Endodermal cell (in vitro differentiated cells): ENCODE results near the gene OTP. TPM values are rescaled to one million over a fixed set of nuclear protein-coding genes. Genes with fewer than 3 reads are reported as not detected.

Source experiments
- DNase-seq: peaks from one replicate; pipeline ENCODE4 v3.0.0-alpha.2; 2017
- H3K27ac ChIP-seq: 2 replicates; pipeline ENCODE4 v1.5.1; 2013; ENCODE audit warnings: mild to moderate bottlenecking, low read depth, low read length, moderate library complexity
- H3K27me3 ChIP-seq: 2 replicates; pipeline ENCODE4 v1.6.1; 2013; ENCODE audit warnings: mild to moderate bottlenecking, low read length, moderate library complexity; ENCODE audit not compliant: insufficient read depth, control insufficient read depth, poor library complexity, severe bottlenecking
- H3K36me3 ChIP-seq: 2 replicates; pipeline ENCODE4 v1.7.0; 2013; ENCODE audit warnings: mild to moderate bottlenecking, low read length, moderate library complexity; ENCODE audit not compliant: control insufficient read depth, insufficient read depth
- H3K4me1 ChIP-seq: one replicate; pipeline ENCODE4 v1.7.0; 2013; ENCODE audit warnings: low read length; ENCODE audit not compliant: control insufficient read depth, insufficient read depth
- H3K4me3 ChIP-seq: 2 replicates; pipeline ENCODE4 v1.5.1; 2013; ENCODE audit warnings: mild to moderate bottlenecking, low read length, moderate library complexity
- H3K9ac ChIP-seq: 2 replicates; pipeline ENCODE4 v1.6.1; 2013; ENCODE audit warnings: mild to moderate bottlenecking, low read length, moderate library complexity; ENCODE audit not compliant: poor library complexity, severe bottlenecking; ENCODE audit errors: extremely low read depth
- H3K9me3 ChIP-seq: 2 replicates; pipeline ENCODE4 v1.6.1; 2013; ENCODE audit warnings: mild to moderate bottlenecking, low read length, moderate library complexity; ENCODE audit not compliant: control insufficient read depth
- H3K27ac Mint-ChIP-seq: 2 replicates; pipeline ENCODE4 v1.8.0; 2020; ENCODE audit warnings: mixed read lengths
- H3K27me3 Mint-ChIP-seq: 2 replicates; pipeline ENCODE4 v1.8.0; 2021; ENCODE audit warnings: mild to moderate bottlenecking, mixed read lengths; ENCODE audit not compliant: insufficient read depth
- H3K36me3 Mint-ChIP-seq: 2 replicates; pipeline ENCODE4 v1.8.0; 2020; ENCODE audit warnings: low read depth, mixed read lengths
- H3K4me1 Mint-ChIP-seq: 2 replicates; pipeline ENCODE4 v1.8.0; 2020; ENCODE audit warnings: mixed read lengths
- H3K4me3 Mint-ChIP-seq: 2 replicates; pipeline ENCODE4 v1.8.0; 2020; ENCODE audit warnings: mild to moderate bottlenecking, moderate library complexity, mixed read lengths
- H3K9me3 Mint-ChIP-seq: 2 replicates; pipeline ENCODE4 v1.8.0; 2020; ENCODE audit warnings: mild to moderate bottlenecking, mixed read lengths
- WGBS, 2 experiments: methylation state at CpG; one replicate each; pipeline versions ENCODE4 v1.1.5 to v1.1.7; 2013; ENCODE audit warnings: missing lambda C conversion rate in 2 of 2, mixed read lengths in 1 of 2; ENCODE audit not compliant: insufficient coverage in 1 of 2, insufficient read length in 1 of 2; 5-methylcytosine and 5-hydroxymethylcytosine counted together
- total RNA-seq, 2 donors: library from RNA; stranded (reverse); fragmentation: NEBNext Ultra II Directional in 1 of 2; extraction: Animal tissue kit (Norgen Biotek cat#: 25700) in 1 of 2; gene quantifications; 2 replicates in 1 of 2; 3 replicates in 1 of 2; pipeline ENCODE4 v1.2.1, GENCODE V29; 2021
- TF ChIP-seq, protein P1 (sequence below): fragments of 200-600 bp; sonication (generic); conservative IDR thresholded peaks from 2 replicates; pipeline ENCODE4 v1.5.0; 2021; ENCODE audit warnings: antibody characterized with exemption, mild to moderate bottlenecking

The OTP gene
- total RNA-seq, 2 donors from 2014 or later: not detected

DNA sequence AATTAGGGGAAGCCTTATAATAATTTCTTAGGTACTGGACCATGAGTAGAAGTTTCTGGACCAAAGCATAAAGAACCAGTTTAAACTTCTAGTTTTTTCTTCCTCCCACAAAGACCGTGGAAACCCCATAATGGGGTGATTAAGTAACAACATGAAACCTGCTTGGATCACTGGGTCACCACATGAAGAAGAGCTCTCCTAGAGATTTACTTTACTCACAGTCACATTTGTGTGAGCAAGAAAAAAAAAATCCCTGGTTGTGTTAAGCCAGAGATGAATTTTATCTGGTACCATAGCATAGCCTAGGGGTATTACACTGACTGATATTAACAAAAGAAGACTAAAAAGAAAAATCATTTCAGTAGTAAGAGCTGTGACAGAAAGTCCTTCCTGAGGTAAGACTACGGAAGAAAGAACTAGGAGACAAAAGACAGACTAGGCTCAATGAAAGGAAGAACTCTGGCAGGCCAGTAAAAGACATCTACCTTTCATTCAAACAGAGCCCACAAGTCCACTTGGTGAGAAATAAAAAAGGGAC lies 15.2 kb downstream of the OTP start:
- Histone ChIP-seq H3K4me1 (no peaks in the 10 kb centered on the region), H3K9me3 (no peaks in the 10 kb centered on the region), H3K27ac (no peak overlapping the region), H3K36me3 (no peaks in the 10 kb centered on the region), H3K9ac (no peak overlapping the region), H3K27me3 (peaks cover 76% of the 10 kb centered on the region), H3K4me3 (no peak overlapping the region)
- H3K4me3 Mint-ChIP-seq: no peak overlapping the region
- TF ChIP-seq, protein P1, sequence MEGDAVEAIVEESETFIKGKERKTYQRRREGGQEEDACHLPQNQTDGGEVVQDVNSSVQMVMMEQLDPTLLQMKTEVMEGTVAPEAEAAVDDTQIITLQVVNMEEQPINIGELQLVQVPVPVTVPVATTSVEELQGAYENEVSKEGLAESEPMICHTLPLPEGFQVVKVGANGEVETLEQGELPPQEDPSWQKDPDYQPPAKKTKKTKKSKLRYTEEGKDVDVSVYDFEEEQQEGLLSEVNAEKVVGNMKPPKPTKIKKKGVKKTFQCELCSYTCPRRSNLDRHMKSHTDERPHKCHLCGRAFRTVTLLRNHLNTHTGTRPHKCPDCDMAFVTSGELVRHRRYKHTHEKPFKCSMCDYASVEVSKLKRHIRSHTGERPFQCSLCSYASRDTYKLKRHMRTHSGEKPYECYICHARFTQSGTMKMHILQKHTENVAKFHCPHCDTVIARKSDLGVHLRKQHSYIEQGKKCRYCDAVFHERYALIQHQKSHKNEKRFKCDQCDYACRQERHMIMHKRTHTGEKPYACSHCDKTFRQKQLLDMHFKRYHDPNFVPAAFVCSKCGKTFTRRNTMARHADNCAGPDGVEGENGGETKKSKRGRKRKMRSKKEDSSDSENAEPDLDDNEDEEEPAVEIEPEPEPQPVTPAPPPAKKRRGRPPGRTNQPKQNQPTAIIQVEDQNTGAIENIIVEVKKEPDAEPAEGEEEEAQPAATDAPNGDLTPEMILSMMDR: no peak
- DNase-seq: no peak
- no peaks in the 10 kb centered on the region for H3K36me3 Mint-ChIP-seq
- 51 to 72% methylated on average over 2 of the region's 2 CpGs for WGBS, 2 experiments
- H3K27me3 Mint-ChIP-seq: peaks cover 86% of the 10 kb centered on the region
- H3K9me3 Mint-ChIP-seq: peaks cover 5% of the 10 kb centered on the region
- H3K4me1 Mint-ChIP-seq: peaks cover 9% of the 10 kb centered on the region
- no peak overlapping the region for H3K27ac Mint-ChIP-seq

DNA sequence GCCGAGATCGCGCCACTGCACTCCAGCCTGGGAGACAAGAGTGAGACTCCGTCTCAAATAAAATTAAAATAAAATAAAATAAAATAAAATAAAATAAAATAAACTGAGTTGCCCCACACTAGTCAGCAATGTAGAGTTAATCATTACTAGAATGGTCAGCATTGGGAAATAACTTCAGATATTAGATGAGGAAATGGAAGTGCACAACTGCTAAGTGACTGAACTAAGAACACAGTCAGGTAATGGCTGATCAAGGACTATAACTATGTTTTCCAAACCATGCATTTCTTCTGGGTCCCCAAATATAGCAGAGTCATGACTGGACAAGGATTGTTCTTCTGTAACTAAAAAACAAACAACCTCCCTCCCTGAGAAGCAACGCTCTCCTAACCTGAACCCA lies 17.1 kb downstream of the OTP start:
- WGBS, 2 experiments: 98 to 100% methylated on average over 1 to 4 of the region's 5 CpGs
- Histone ChIP-seq H3K4me3 (no peak overlapping the region), H3K27me3 (peaks cover 58% of the 10 kb centered on the region), H3K36me3 (no peaks in the 10 kb centered on the region), H3K9ac (no peak overlapping the region), H3K27ac (no peak overlapping the region), H3K9me3 (no peaks in the 10 kb centered on the region), H3K4me1 (no peaks in the 10 kb centered on the region)
- H3K9me3 Mint-ChIP-seq: no peaks in the 10 kb centered on the region
- peaks cover 76% of the 10 kb centered on the region for H3K27me3 Mint-ChIP-seq
- no peak for DNase-seq
- TF ChIP-seq, protein P1: no peak
- H3K4me1 Mint-ChIP-seq: peaks cover 9% of the 10 kb centered on the region
- H3K4me3 Mint-ChIP-seq: no peak overlapping the region
- no peak overlapping the region for H3K27ac Mint-ChIP-seq
- H3K36me3 Mint-ChIP-seq: no peaks in the 10 kb centered on the region

DNA sequence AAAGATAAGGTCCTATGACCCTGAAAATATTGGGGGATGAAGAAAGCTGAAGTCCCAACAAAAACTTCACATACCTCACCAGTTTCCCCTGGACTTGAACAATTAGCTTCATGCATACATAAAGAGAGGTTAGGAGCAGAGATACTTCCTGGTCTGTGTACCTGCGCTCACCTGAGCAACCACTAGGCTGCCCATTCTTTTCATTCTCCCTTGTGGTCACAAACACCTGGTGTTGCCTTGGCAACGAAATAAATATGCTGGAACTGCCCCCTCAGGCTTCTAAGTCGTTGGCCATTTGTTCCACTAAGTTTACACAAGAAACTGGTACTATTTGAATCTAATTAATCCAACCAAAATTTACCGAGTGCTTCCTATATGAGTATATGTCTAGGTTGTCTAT lies 18.1 kb downstream of the OTP start:
- Histone ChIP-seq H3K9me3 (no peaks in the 10 kb centered on the region), H3K4me1 (no peaks in the 10 kb centered on the region), H3K27me3 (peaks cover 48% of the 10 kb centered on the region), H3K36me3 (no peaks in the 10 kb centered on the region), H3K4me3 (no peak overlapping the region), H3K9ac (no peak overlapping the region), H3K27ac (no peak overlapping the region)
- WGBS, 2 experiments: 20 to 45% methylated on average over 1 to 4 of the region's 4 CpGs
- no peak overlapping the region for H3K27ac Mint-ChIP-seq
- H3K27me3 Mint-ChIP-seq: peaks cover 70% of the 10 kb centered on the region
- TF ChIP-seq, protein P1: peak; percentile 78
- no peaks in the 10 kb centered on the region for H3K36me3 Mint-ChIP-seq
- H3K4me3 Mint-ChIP-seq: no peak overlapping the region
- peak; percentile 88 for DNase-seq
- H3K4me1 Mint-ChIP-seq: peaks cover 9% of the 10 kb centered on the region
- H3K9me3 Mint-ChIP-seq: no peaks in the 10 kb centered on the region
